ENCODE results near the gene SIRPA.

- TF ChIP-seq CTCF (IDR thresholded peaks at IDR 0.05; ENCODE audit: poor library complexity) (no peak), EZH2phosphoT487 (IDR thresholded peaks at IDR 0.05; ENCODE audit: low read depth, severe bottlenecking, unreplicated experiment) (no peak)
These were observed 60.0 kb downstream of the SIRPA start for GRCh38 chr20:1955217-1955616.
